Stimulated activated naive CD8-positive, alpha-beta T cell treated with anti-CD3 and anti-CD28 coated beads, Interleukin-15, Interleukin-2, amounts not matched to agents 100 ng/mL and 50 ng/mL, for 24 hours (primary cell): Measurements from ENCODE around the gene WASF2.
"Not testable (repeated sequence)": the region's sequence is repeated elsewhere in the genome, so short reads cannot be mapped to it uniquely, and the experiment has no call there.

Experiments
- H3K27ac Mint-ChIP-seq: one replicate; pipeline ENCODE4 v1.8.0; 2021; ENCODE audit warnings: mild to moderate bottlenecking, mixed read lengths
- H3K27me3 Mint-ChIP-seq: one replicate; pipeline ENCODE4 v1.8.0; 2021; ENCODE audit warnings: mixed read lengths
- H3K36me3 Mint-ChIP-seq: one replicate; pipeline ENCODE4 v1.8.0; 2021; ENCODE audit warnings: low read depth, mixed read lengths
- H3K4me1 Mint-ChIP-seq: one replicate; pipeline ENCODE4 v1.8.0; 2021; ENCODE audit warnings: low read depth, mixed read lengths
- H3K4me3 Mint-ChIP-seq: one replicate; pipeline ENCODE4 v1.8.0; 2021; ENCODE audit warnings: mild to moderate bottlenecking, mixed read lengths
- H3K9me3 Mint-ChIP-seq: one replicate; pipeline ENCODE4 v1.8.0; 2021; ENCODE audit warnings: mixed read lengths

WASF2 gene

GRCh38 chr1:27432725-27433124 lies 57.2 kb downstream of the WASF2 start:
- peaks cover 10% of the 10 kb centered on the region for H3K36me3 Mint-ChIP-seq
- not testable (repeated sequence) for H3K27ac Mint-ChIP-seq, H3K9me3 Mint-ChIP-seq, H3K4me3 Mint-ChIP-seq, H3K27me3 Mint-ChIP-seq
- peaks cover 96% of the 10 kb centered on the region for H3K4me1 Mint-ChIP-seq

- Mint-ChIP-seq H3K4me3 (no peak overlapping the region), H3K27me3 (no peaks in the 10 kb centered on the region), H3K9me3 (no peaks in the 10 kb centered on the region), H3K36me3 (peaks cover 17% of the 10 kb centered on the region), H3K4me1 (peaks cover 95% of the 10 kb centered on the region), H3K27ac (peak overlapping the region; percentile 77)
Observed at GRCh38 chr1:27431601-27431940, 58.4 kb downstream of the WASF2 start.

- Mint-ChIP-seq H3K27ac (peak overlapping the region; percentile 77), H3K4me1 (peaks cover 92% of the 10 kb centered on the region), H3K27me3 (no peaks in the 10 kb centered on the region), H3K36me3 (peaks cover 20% of the 10 kb centered on the region), H3K9me3 (no peaks in the 10 kb centered on the region), H3K4me3 (no peak overlapping the region)
Observed at GRCh38 chr1:27430903-27431600, 58.9 kb downstream of the WASF2 start.

GRCh38 chr1:27429029-27429425 lies 60.9 kb downstream of the WASF2 start:
- peak overlapping the region; percentile 92 for H3K27ac Mint-ChIP-seq
- peaks cover 28% of the 10 kb centered on the region for H3K36me3 Mint-ChIP-seq
- peaks cover 85% of the 10 kb centered on the region for H3K4me1 Mint-ChIP-seq
- no peaks in the 10 kb centered on the region for H3K9me3 Mint-ChIP-seq
- peak overlapping the region; percentile 81 for H3K4me3 Mint-ChIP-seq
- H3K27me3 Mint-ChIP-seq = no peaks in the 10 kb centered on the region

- H3K36me3 Mint-ChIP-seq = peaks cover 28% of the 10 kb centered on the region
- H3K4me3 Mint-ChIP-seq = peak overlapping the region; percentile 81
- no peaks in the 10 kb centered on the region for H3K9me3 Mint-ChIP-seq
Observed at GRCh38 chr1:27428316-27429028, 61.5 kb downstream of the WASF2 start.

GRCh38 chr1:27427816-27428315 lies 62.1 kb downstream of the WASF2 start:
- Mint-ChIP-seq H3K27me3 (no peaks in the 10 kb centered on the region), H3K9me3 (no peaks in the 10 kb centered on the region), H3K4me3 (peak overlapping the region; percentile 81), H3K27ac (peak overlapping the region; percentile 92), H3K4me1 (peaks cover 82% of the 10 kb centered on the region), H3K36me3 (peaks cover 28% of the 10 kb centered on the region)

More at GRCh38 chr1:27428316-27429028, 61.5 kb downstream of the WASF2 start:
- peak overlapping the region; percentile 92 for H3K27ac Mint-ChIP-seq
- peaks cover 85% of the 10 kb centered on the region for H3K4me1 Mint-ChIP-seq
- H3K27me3 Mint-ChIP-seq = no peaks in the 10 kb centered on the region

- peaks cover 31% of the 10 kb centered on the region for H3K36me3 Mint-ChIP-seq
- H3K27me3 Mint-ChIP-seq = no peaks in the 10 kb centered on the region
- H3K4me1 Mint-ChIP-seq = peaks cover 85% of the 10 kb centered on the region
- H3K9me3 Mint-ChIP-seq = no peaks in the 10 kb centered on the region
- H3K4me3 Mint-ChIP-seq = peak overlapping the region; percentile 20
- peak overlapping the region; percentile 92 for H3K27ac Mint-ChIP-seq
Observed at GRCh38 chr1:27427329-27427728, 62.6 kb downstream of the WASF2 start.

- peaks cover 74% of the 10 kb centered on the region for H3K4me1 Mint-ChIP-seq
- H3K36me3 Mint-ChIP-seq = peaks cover 35% of the 10 kb centered on the region
- H3K27me3 Mint-ChIP-seq = no peaks in the 10 kb centered on the region
- H3K27ac Mint-ChIP-seq = peak overlapping the region; percentile 0
- no peaks in the 10 kb centered on the region for H3K9me3 Mint-ChIP-seq
- H3K4me3 Mint-ChIP-seq = no peak overlapping the region
Observed at GRCh38 chr1:27423709-27424108, 66.3 kb downstream of the WASF2 start.

GRCh38 chr1:27418326-27419185 lies 71.4 kb downstream of the WASF2 start:
- Mint-ChIP-seq H3K36me3 (peaks cover 60% of the 10 kb centered on the region), H3K9me3 (no peaks in the 10 kb centered on the region), H3K4me3 (peak overlapping the region; percentile 37), H3K4me1 (peaks cover 62% of the 10 kb centered on the region), H3K27me3 (no peaks in the 10 kb centered on the region), H3K27ac (peak overlapping the region; percentile 84)

- peak overlapping the region; percentile 84 for H3K27ac Mint-ChIP-seq
Observed at GRCh38 chr1:27417713-27418112, 72.3 kb downstream of the WASF2 start.

GRCh38 chr1:27416387-27417111 lies 73.4 kb downstream of the WASF2 start:
- Mint-ChIP-seq H3K27ac (peak overlapping the region; percentile 34), H3K4me3 (no peak overlapping the region), H3K27me3 (no peaks in the 10 kb centered on the region), H3K4me1 (peaks cover 47% of the 10 kb centered on the region), H3K9me3 (no peaks in the 10 kb centered on the region), H3K36me3 (peaks cover 68% of the 10 kb centered on the region)

More at GRCh38 chr1:27417713-27418112, 72.3 kb downstream of the WASF2 start:
- Mint-ChIP-seq H3K4me3 (no peak overlapping the region), H3K4me1 (peaks cover 57% of the 10 kb centered on the region), H3K36me3 (peaks cover 68% of the 10 kb centered on the region), H3K9me3 (no peaks in the 10 kb centered on the region), H3K27me3 (no peaks in the 10 kb centered on the region)

GRCh38 chr1:27414091-27414490 lies 75.9 kb downstream of the WASF2 start:
- Mint-ChIP-seq H3K27me3 (no peaks in the 10 kb centered on the region), H3K9me3 (no peaks in the 10 kb centered on the region), H3K36me3 (peaks cover 80% of the 10 kb centered on the region), H3K4me1 (peaks cover 33% of the 10 kb centered on the region), H3K4me3 (no peak overlapping the region), H3K27ac (no peak overlapping the region)

GRCh38 chr1:27413004-27413403 lies 77.0 kb downstream of the WASF2 start:
- Mint-ChIP-seq H3K27ac (no peak overlapping the region), H3K36me3 (peaks cover 69% of the 10 kb centered on the region), H3K4me3 (no peak overlapping the region), H3K9me3 (no peaks in the 10 kb centered on the region), H3K4me1 (peaks cover 22% of the 10 kb centered on the region), H3K27me3 (no peaks in the 10 kb centered on the region)

- Mint-ChIP-seq H3K27me3 (no peaks in the 10 kb centered on the region), H3K4me3 (no peak overlapping the region), H3K9me3 (no peaks in the 10 kb centered on the region), H3K36me3 (peaks cover 66% of the 10 kb centered on the region), H3K27ac (no peak overlapping the region), H3K4me1 (peaks cover 17% of the 10 kb centered on the region)
Observed at GRCh38 chr1:27412502-27412901, 77.5 kb downstream of the WASF2 start.
